ENCODE measurements around the gene NGEF. TPM values are rescaled to one million over a fixed set of nuclear protein-coding genes. Genes with fewer than 3 reads are reported as not detected.
A peak's percentile ranks its signal among the peaks of the same experiment; 100 is the strongest.

NGEF gene
- total RNA-seq, 2 donors from 2014 or later: 0.81 to 3.6 TPM

DNA sequence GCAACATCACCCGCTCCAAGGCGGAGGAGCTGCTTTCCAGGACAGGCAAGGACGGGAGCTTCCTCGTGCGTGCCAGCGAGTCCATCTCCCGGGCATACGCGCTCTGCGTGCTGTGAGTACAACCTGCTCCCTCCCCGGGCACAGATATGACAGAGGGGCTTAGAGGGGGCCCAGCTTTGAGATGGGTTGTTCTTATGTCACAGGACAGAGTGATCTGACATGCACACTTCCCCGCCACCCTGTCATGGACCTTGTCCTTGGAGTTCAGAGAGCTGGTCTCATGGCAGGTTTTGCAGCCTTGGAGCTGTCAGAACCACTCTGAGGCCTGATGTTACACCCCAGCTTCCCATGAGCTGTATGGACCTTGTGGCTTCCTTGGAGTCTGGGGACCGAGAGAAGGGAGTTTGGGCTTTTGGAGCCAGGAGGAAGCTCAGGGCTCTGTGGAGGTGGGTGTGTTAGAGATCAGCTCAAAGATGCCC, 47.5 kb upstream of the NGEF start:
- Histone ChIP-seq H3K9me3 (no peaks in the 10 kb centered on the region), H3K4me3 (peak overlapping the region; percentile 72), H3K4me1 (ENCODE audit: control insufficient read depth in 1 of 2, low read depth in 2 of 2) (peaks cover 0 to 3% of the 10 kb centered on the region in 2 donors), H3K36me3 (no peaks in the 10 kb centered on the region), H3K27me3 (replicated peaks; ENCODE audit: insufficient read depth) (no peaks in the 10 kb centered on the region), H3K27ac (peak overlapping the region in 1 of 2 donors; percentile 55)
- TF ChIP-seq, protein P1, sequence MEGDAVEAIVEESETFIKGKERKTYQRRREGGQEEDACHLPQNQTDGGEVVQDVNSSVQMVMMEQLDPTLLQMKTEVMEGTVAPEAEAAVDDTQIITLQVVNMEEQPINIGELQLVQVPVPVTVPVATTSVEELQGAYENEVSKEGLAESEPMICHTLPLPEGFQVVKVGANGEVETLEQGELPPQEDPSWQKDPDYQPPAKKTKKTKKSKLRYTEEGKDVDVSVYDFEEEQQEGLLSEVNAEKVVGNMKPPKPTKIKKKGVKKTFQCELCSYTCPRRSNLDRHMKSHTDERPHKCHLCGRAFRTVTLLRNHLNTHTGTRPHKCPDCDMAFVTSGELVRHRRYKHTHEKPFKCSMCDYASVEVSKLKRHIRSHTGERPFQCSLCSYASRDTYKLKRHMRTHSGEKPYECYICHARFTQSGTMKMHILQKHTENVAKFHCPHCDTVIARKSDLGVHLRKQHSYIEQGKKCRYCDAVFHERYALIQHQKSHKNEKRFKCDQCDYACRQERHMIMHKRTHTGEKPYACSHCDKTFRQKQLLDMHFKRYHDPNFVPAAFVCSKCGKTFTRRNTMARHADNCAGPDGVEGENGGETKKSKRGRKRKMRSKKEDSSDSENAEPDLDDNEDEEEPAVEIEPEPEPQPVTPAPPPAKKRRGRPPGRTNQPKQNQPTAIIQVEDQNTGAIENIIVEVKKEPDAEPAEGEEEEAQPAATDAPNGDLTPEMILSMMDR (IDR thresholded peaks at IDR 0.05): no peak
- ATAC-seq (ENCODE audit: insufficient number of reproducible peaks, low FRiP score, low read depth) (no peak), DNase-seq (ENCODE audit: low spot score) (no peak)

DNA sequence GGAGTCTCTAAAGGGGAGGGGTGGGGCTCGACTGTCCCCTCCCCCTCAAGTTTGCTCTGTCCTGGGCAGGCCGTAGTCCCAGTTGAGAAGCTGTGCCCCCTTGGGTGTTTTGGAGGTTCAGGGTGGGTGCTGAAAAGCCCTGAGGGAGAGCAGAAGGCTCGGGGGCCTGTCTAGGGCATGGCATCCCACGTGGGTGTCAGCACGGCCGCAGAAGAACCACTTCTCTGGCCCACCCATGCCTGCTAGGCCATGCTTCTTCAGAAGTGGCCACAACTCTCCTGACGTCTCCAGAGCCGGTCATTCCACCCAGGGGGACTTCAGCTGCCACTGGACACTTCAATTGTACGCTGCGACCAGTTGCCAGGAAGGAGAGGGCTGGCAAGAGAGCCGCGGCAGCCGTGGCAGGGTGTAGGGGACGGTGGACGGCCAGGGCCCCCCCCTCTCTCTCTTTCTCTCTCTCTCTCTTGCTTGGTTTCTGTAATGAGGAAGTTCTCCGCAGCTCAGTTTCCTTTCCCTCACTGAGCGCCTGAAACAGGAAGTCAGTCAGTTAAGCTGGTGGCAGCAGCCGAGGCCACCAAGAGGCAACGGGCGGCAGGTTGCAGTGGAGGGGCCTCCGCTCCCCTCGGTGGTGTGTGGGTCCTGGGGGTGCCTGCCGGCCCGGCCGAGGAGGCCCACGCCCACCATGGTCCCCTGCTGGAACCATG, 46.9 kb upstream of the NGEF start, which contains the start of gene INPP5D:
INPP5D (plus strand) TSS at position 546 of the 704 bp plus-strand sequence; CDS start at position 683, 137 bp downstream.
- peaks cover 0 to 3% of the 10 kb centered on the region in 2 donors for H3K4me1 ChIP-seq (ENCODE audit: control insufficient read depth in 1 of 2, low read depth in 2 of 2)
- H3K36me3 ChIP-seq: no peaks in the 10 kb centered on the region
- TF ChIP-seq, protein P1 (IDR thresholded peaks at IDR 0.05): no peak
- H3K4me3 ChIP-seq: peak within 1 kb of the TSS; percentile 72
- ATAC-seq (ENCODE audit: insufficient number of reproducible peaks, low FRiP score, low read depth) (no peak), DNase-seq (ENCODE audit: low spot score) (no peak)
- H3K9me3 ChIP-seq: no peaks in the 10 kb centered on the region
- no peaks in the 10 kb centered on the region for H3K27me3 ChIP-seq (replicated peaks; ENCODE audit: insufficient read depth)
- peak within 1 kb of the TSS in 1 of 2 donors; percentile 55 for H3K27ac ChIP-seq

DNA sequence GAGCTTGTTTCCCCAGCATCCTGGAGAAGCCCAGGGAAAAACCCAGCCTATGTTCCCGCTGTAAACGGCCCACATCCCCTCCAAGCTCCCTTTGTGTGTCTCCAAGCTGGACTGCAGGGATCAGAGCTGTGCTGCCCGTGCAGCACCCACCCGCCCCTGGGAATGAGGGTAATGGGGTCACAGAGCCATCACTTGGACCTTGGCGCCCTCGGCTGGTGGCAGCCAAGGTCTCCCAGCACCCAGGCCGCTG, 46.4 kb upstream of the NGEF start:
- H3K27me3 ChIP-seq (replicated peaks; ENCODE audit: insufficient read depth): no peaks in the 10 kb centered on the region
- peaks cover 0 to 3% of the 10 kb centered on the region in 2 donors for H3K4me1 ChIP-seq (ENCODE audit: control insufficient read depth in 1 of 2, low read depth in 2 of 2)
- H3K36me3 ChIP-seq: no peaks in the 10 kb centered on the region
- TF ChIP-seq, protein P1 (IDR thresholded peaks at IDR 0.05): no peak
- DNase-seq (ENCODE audit: low spot score): no peak
- H3K4me3 ChIP-seq: no peak overlapping the region
- H3K27ac ChIP-seq: peak overlapping the region in 1 of 2 donors; percentile 55
- H3K9me3 ChIP-seq: no peaks in the 10 kb centered on the region
- ATAC-seq (ENCODE audit: insufficient number of reproducible peaks, low FRiP score, low read depth): no peak

DNA sequence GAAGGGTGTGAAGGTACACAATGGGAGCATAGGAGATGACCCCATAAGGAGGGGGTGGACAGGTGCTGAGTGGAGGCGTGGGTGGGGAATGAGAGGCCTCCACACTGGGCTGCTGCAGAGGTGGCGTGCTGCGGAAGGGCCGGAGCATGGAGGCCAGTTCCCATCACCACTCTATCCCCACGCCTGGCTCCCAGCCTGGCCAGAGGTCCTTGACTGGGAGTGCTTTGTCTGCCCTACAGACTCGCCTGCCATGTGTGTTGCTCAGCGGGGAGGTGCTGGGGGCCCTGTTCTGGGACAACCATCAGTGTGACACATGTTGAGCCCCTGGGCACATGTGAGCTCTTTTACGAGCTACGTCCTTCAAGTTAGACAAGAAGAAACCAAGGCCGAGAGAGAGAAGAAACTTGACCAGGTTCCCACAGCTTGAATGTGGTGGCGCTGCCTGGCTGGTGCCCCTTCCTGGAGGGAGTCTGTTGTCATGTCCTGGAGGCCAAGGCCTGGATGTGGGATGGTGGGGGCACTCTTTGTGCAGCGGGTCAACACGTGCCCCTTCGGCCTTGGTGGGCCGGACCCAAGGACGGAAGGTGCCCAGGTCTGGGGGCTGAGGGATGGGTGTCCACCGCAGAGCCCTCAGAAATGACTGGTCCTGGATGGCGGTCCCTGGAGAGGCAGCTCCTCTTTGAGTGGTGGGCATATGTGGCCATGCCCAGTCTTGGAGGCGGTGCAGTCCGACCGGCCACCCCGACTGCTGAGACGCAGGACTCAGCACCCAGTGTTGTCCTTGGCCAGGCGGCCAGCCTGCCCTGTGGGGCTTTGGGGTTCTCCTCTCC, 45.9 kb upstream of the NGEF start:
- TF ChIP-seq, protein P1 (IDR thresholded peaks at IDR 0.05): no peak

DNA sequence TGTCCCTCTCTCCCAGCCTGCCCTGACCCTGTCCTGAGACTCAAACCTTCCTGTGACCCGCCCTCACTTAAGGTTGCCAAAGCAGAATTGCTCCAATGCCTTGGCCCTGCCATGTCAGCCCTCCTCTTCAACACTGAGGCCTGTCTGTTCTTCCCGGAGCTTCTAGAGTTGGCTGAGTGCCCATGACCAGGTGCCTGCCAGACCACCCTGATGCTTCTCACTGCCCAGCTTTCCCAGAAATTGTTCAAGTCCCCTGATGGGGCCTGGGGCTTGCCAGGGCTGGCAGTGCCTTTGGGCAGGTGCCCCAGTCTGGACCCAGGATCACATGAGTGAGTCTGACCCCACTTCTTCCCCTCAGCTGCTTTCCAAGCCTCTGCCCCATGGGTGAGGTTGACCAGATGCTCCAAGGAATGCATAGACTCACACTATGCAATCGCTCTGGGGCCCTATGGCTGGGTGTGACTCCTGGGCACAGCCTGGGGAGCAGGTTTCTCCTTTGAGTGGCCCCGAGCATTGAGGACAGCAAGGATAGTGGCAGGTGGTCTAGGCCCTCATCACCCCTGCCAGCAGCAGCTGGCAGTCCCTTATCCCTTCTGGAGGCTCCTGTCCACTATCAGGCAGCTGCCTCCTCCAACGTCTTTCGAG, 44.0 kb upstream of the NGEF start:
- H3K4me3 ChIP-seq: no peak overlapping the region
- DNase-seq (ENCODE audit: low spot score): no peak
- TF ChIP-seq, protein P1 (IDR thresholded peaks at IDR 0.05): no peak
- peaks cover 0 to 5% of the 10 kb centered on the region in 2 donors for H3K4me1 ChIP-seq (ENCODE audit: control insufficient read depth in 1 of 2, low read depth in 2 of 2)
- no peak for ATAC-seq (ENCODE audit: insufficient number of reproducible peaks, low FRiP score, low read depth)
- H3K9me3 ChIP-seq: no peaks in the 10 kb centered on the region
- no peak overlapping the region for H3K27ac ChIP-seq
- H3K27me3 ChIP-seq (replicated peaks; ENCODE audit: insufficient read depth): no peaks in the 10 kb centered on the region
- no peaks in the 10 kb centered on the region for H3K36me3 ChIP-seq

More for the DNA sequence above, 45.9 kb upstream of the NGEF start:
- Histone ChIP-seq H3K27me3 (replicated peaks; ENCODE audit: insufficient read depth) (no peaks in the 10 kb centered on the region), H3K36me3 (no peaks in the 10 kb centered on the region), H3K9me3 (no peaks in the 10 kb centered on the region), H3K4me1 (ENCODE audit: control insufficient read depth in 1 of 2, low read depth in 2 of 2) (peaks cover 0 to 3% of the 10 kb centered on the region in 2 donors), H3K27ac (no peak overlapping the region), H3K4me3 (no peak overlapping the region)
- no peak for DNase-seq (ENCODE audit: low spot score)
- ATAC-seq (ENCODE audit: insufficient number of reproducible peaks, low FRiP score, low read depth): no peak

All from thoracic aorta (tissue), 2 donors.